Activated naive CD8-positive, alpha-beta T cell treated with anti-CD3 and anti-CD28 coated beads for 36 hours (primary cell): ENCODE measurements around the gene TSPAN8. TPM values are rescaled to one million over a fixed set of nuclear protein-coding genes. Genes with fewer than 3 reads are reported as not detected.
"Not testable (repeated sequence)": the region's sequence is repeated elsewhere in the genome, so short reads cannot be mapped to it uniquely, and the experiment has no call there.

Source experiments
- DNase-seq: peaks from one replicate; pipeline ENCODE4 v3.0.0; 2021
- H3K27ac Mint-ChIP-seq: one replicate; pipeline ENCODE4 v1.8.0; 2022; ENCODE audit warnings: mild to moderate bottlenecking, moderate library complexity, mixed read lengths
- H3K27me3 Mint-ChIP-seq: one replicate; pipeline ENCODE4 v1.8.0; 2022; ENCODE audit warnings: mild to moderate bottlenecking, mixed read lengths
- H3K36me3 Mint-ChIP-seq: one replicate; pipeline ENCODE4 v1.8.0; 2021; ENCODE audit warnings: mild to moderate bottlenecking, mixed read lengths
- H3K4me1 Mint-ChIP-seq: one replicate; pipeline ENCODE4 v1.8.0; 2021; ENCODE audit warnings: mixed read lengths
- H3K4me3 Mint-ChIP-seq: one replicate; pipeline ENCODE4 v1.8.0; 2022; ENCODE audit warnings: mild to moderate bottlenecking, moderate library complexity, mixed read lengths
- H3K9me3 Mint-ChIP-seq: one replicate; pipeline ENCODE4 v1.8.0; 2022; ENCODE audit warnings: mixed read lengths
- total RNA-seq, 2 experiments: library from RNA; stranded (reverse); gene quantifications; one replicate each; pipeline ENCODE4 v1.2.3, GENCODE V29; 2021

TSPAN8 gene
- total RNA-seq, 2 experiments from 2014 or later, result not detected

DNA sequence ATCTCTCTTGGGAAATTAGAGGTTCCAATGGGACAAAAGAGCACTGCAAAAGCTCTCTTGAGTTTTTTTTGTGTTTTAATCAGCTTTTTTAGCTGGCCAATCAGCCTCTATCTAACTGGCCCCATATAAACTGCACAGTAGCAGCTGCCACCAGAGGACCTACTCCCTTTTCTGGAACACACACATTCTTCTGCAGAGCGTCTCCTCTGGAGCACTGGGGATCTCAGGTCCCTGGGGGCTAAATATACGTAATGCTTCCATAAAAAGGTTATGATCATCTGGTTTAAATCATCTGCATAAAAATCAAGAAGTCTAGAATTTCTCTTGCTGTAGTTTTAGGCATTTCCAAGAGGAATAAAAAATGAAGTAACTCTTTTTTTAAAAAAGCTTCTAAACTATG, 32.3 kb downstream of the TSPAN8 start:
- no peak overlapping the region for H3K27ac Mint-ChIP-seq
- DNase-seq, result no peak
- H3K9me3 Mint-ChIP-seq, result no peaks in the 10 kb centered on the region
- no peak overlapping the region for H3K4me3 Mint-ChIP-seq
- H3K27me3 Mint-ChIP-seq, result no peaks in the 10 kb centered on the region
- H3K4me1 Mint-ChIP-seq, result no peaks in the 10 kb centered on the region
- H3K36me3 Mint-ChIP-seq, result no peaks in the 10 kb centered on the region

DNA sequence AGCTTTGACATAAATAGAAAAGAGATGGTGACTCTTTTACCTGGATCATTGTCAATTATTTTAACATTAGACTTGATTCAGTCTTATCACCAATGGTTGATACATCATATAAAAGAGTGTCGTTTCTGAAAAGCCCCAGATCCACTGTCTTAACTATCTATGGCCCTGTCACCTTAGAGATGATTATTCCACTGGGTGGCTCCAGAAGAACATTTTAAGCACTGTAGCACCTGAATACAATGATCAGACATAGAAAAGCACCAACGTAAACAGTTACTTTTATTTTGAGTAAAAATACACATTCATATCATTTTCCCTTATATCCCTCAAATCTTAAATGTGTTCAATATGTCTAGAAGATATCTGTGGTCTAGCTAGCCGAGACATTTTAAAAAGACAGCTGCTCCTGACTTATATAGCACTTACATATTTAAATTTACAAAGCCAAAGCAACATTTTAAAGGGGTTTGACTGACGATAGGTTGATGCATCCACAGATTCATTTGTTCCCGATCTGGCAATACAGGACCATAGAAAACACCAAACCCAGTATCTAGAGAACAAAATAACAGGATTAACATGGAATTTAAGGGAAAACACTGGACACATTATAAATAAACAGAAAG, 32.9 kb downstream of the TSPAN8 start:
- no peak overlapping the region for H3K4me3 Mint-ChIP-seq

DNA sequence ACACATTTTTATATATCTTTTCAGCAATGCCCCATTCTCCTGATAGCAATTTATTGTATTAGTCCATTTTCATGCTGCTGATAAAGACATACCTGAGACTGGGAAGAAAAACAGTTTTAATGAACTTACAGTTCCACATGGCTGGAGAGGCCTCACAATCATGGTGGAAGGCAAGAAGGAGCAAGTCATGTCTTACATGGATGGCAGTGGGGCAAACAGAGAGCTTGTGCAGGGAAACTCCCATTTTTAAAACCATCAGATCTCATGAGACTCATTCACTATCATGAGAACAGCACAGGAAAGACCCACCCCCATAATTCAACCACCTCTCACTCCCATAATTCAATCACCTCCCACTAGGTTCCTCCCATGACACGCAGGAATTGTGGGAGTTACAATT, 44.7 kb downstream of the TSPAN8 start:
- not testable (repeated sequence) for H3K4me1 Mint-ChIP-seq, H3K27me3 Mint-ChIP-seq, H3K36me3 Mint-ChIP-seq, H3K27ac Mint-ChIP-seq, H3K9me3 Mint-ChIP-seq, DNase-seq, H3K4me3 Mint-ChIP-seq

More for the DNA sequence above, 32.9 kb downstream of the TSPAN8 start:
- Mint-ChIP-seq H3K9me3 (no peaks in the 10 kb centered on the region), H3K27ac (no peak overlapping the region), H3K27me3 (no peaks in the 10 kb centered on the region), H3K36me3 (no peaks in the 10 kb centered on the region), H3K4me1 (no peaks in the 10 kb centered on the region)
- DNase-seq, result no peak

DNA sequence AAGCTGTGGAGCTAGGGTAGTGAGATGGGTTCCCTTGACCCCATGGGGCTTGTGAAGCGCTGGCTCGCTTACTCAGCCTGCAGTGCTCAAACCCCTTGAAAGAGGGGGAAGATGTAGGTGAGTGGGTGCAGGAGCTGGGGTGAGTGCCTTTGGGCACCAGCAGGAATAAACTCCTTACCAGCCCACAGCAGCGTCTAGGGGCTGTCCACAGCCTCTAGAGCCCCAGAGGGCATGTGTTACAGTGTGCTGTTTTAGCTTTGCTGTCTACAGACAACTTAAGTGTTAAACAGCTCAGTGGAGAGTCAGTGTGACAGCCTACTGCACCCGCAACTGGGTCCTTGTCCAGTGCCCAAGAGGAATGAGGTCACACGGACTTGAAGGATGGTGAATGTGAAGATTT, 48.0 kb downstream of the TSPAN8 start:
- Mint-ChIP-seq H3K4me3 (no peak overlapping the region), H3K9me3 (peaks cover 5% of the 10 kb centered on the region), H3K36me3 (no peaks in the 10 kb centered on the region), H3K27me3 (no peaks in the 10 kb centered on the region), H3K27ac (no peak overlapping the region), H3K4me1 (no peaks in the 10 kb centered on the region)
- no peak for DNase-seq

- DNase-seq, result no peak
- no peaks in the 10 kb centered on the region for H3K36me3 Mint-ChIP-seq
- H3K9me3 Mint-ChIP-seq, result peaks cover 6% of the 10 kb centered on the region
- H3K4me1 Mint-ChIP-seq, result no peaks in the 10 kb centered on the region
- H3K4me3 Mint-ChIP-seq, result no peak overlapping the region
- no peaks in the 10 kb centered on the region for H3K27me3 Mint-ChIP-seq
- no peak overlapping the region for H3K27ac Mint-ChIP-seq
Measured at GRCh38 chr12:71108355-71108754, 49.4 kb downstream of the TSPAN8 start.

DNA sequence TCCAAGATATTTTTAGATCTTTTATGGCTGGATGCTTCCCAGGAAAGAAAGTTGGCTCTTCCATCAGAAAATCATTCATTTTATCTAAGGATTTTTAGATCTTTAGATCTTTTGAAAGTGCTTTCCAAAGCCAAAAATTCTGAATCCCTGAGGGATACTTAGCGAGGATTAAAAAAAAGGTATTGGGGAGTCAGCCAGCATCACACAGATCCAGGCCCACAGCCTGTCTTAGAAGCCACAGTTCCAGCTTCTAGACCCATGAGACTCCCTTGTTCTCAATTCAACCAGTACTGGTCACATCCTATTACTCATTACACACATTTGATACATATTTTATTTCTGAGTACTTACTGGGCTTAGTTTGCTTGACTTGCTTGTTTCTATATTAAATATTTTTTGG, 49.9 kb downstream of the TSPAN8 start:
- no peaks in the 10 kb centered on the region for H3K36me3 Mint-ChIP-seq
- no peak for DNase-seq
- no peak overlapping the region for H3K4me3 Mint-ChIP-seq
- no peaks in the 10 kb centered on the region for H3K27me3 Mint-ChIP-seq
- H3K27ac Mint-ChIP-seq, result no peak overlapping the region
- H3K9me3 Mint-ChIP-seq, result peaks cover 6% of the 10 kb centered on the region
- no peaks in the 10 kb centered on the region for H3K4me1 Mint-ChIP-seq

- Mint-ChIP-seq H3K4me1 (no peaks in the 10 kb centered on the region), H3K4me3 (no peak overlapping the region), H3K36me3 (no peaks in the 10 kb centered on the region), H3K27ac (no peak overlapping the region), H3K9me3 (peaks cover 2% of the 10 kb centered on the region), H3K27me3 (no peaks in the 10 kb centered on the region)
- DNase-seq, result no peak
Measured at GRCh38 chr12:71105956-71106355, 51.8 kb downstream of the TSPAN8 start.

GRCh38 chr12:71092290-71092689, 65.5 kb downstream of the TSPAN8 start:
- no peak overlapping the region for H3K4me3 Mint-ChIP-seq
- H3K9me3 Mint-ChIP-seq, result peaks cover 14% of the 10 kb centered on the region
- H3K27ac Mint-ChIP-seq, result no peak overlapping the region

DNA sequence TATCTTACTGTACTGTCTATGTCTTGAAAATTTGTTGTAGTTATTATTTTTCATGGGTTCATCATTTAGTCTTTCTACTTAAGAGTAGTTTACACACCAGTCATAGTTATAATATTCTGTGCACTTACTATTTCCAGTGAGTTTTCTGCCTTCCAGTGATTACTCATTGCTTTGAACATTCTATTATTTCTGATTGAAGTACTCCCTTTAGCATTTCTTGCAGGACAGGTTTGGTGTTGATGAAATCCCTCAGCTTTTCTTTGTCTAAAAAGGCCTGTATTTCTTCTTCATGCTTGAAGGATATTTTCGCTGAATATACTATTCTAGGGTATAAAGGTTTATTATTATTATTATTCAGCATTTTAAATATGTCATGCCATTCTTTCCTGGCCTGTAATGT, 66.8 kb downstream of the TSPAN8 start:
- H3K9me3 Mint-ChIP-seq, result peaks cover 14% of the 10 kb centered on the region
- H3K27ac Mint-ChIP-seq, result no peak overlapping the region
- no peaks in the 10 kb centered on the region for H3K27me3 Mint-ChIP-seq
- H3K4me1 Mint-ChIP-seq, result no peaks in the 10 kb centered on the region
- H3K4me3 Mint-ChIP-seq, result no peak overlapping the region
- DNase-seq, result no peak
- H3K36me3 Mint-ChIP-seq, result no peaks in the 10 kb centered on the region

More at GRCh38 chr12:71092290-71092689, 65.5 kb downstream of the TSPAN8 start:
- no peaks in the 10 kb centered on the region for H3K27me3 Mint-ChIP-seq
- H3K36me3 Mint-ChIP-seq, result no peaks in the 10 kb centered on the region
- H3K4me1 Mint-ChIP-seq, result no peaks in the 10 kb centered on the region
- DNase-seq, result no peak

- Mint-ChIP-seq H3K9me3 (peaks cover 2% of the 10 kb centered on the region), H3K27me3 (no peaks in the 10 kb centered on the region), H3K27ac (no peak overlapping the region), H3K4me1 (no peaks in the 10 kb centered on the region), H3K4me3 (no peak overlapping the region), H3K36me3 (no peaks in the 10 kb centered on the region)
- no peak for DNase-seq
Measured at GRCh38 chr12:71085575-71085974, 72.2 kb downstream of the TSPAN8 start.

DNA sequence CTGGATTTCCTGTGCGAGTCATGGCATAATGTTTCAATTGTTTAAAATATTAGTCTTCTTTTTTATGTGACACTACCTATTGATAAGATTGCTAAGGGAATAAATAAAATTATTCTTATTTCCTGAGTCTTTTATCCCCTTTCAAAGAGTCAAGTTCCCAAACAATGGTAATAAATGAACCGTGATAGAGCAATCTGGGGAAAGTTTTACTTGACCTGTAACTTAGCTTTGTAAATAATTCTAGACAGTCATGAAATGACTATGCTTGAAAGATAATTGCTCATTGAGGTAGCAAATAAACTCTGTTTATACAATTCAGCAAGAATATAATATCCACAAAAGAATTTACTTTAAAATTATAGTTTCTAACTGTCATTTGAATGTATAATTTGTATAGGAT, 82.1 kb downstream of the TSPAN8 start:
- H3K36me3 Mint-ChIP-seq, result no peaks in the 10 kb centered on the region
- H3K4me3 Mint-ChIP-seq, result no peak overlapping the region
- H3K27ac Mint-ChIP-seq, result no peak overlapping the region
- no peaks in the 10 kb centered on the region for H3K27me3 Mint-ChIP-seq
- no peaks in the 10 kb centered on the region for H3K9me3 Mint-ChIP-seq
- H3K4me1 Mint-ChIP-seq, result no peaks in the 10 kb centered on the region
- no peak for DNase-seq

Other genes with a start within 250 kb of the TSPAN8 start
- not detected for gene PTPRR, start 237.3 kb downstream of the TSPAN8 start, total RNA-seq